ENCODE data around the gene RARS2.

GRCh38 chr6:87586371-87587077 lies 3.3 kb downstream of the RARS2 start:
- TF ChIP-seq JUNB (IDR thresholded peaks at IDR 0.05) (no peak), POLR2A (IDR thresholded peaks at IDR 0.05; ENCODE audit: low read length) (no peak), ELK1 (IDR thresholded peaks at IDR 0.05; ENCODE audit: low read depth, low read length) (no peak), CTCF (IDR thresholded peaks at IDR 0.05) (no peak), SMC3 (IDR thresholded peaks at IDR 0.05) (no peak), CHD2 (IDR thresholded peaks at IDR 0.05; ENCODE audit: low read length, partially characterized antibody) (no peak), PBX3 (IDR thresholded peaks at IDR 0.05) (no peak), REST (IDR thresholded peaks at IDR 0.05) (no peak), MYC (IDR thresholded peaks at IDR 0.05; ENCODE audit: borderline replicate concordance, low read length) (no peak), CBX2 (IDR thresholded peaks at IDR 0.05; ENCODE audit: borderline replicate concordance, low read depth) (no peak), ATOH8 (CRISPR knock-in tag; IDR thresholded peaks at IDR 0.05; ENCODE audit: low read depth) (no peak), EP300 (IDR thresholded peaks at IDR 0.05) (no peak)

All from A549 (cell line).